OCI-M1 (cell line): ENCODE data around the gene NHSL2.

ENCODE experiments used
- DNase-seq: peaks from one replicate; lab custom pipeline; 2025; lab: John Stamatoyannopoulos, UW

Gene NHSL2

GRCh38 chrX:72019487-72019886 is 108.8 kb downstream of the NHSL2 start:
- no peak for DNase-seq

- no peak for DNase-seq
These were observed 109.6 kb downstream of the NHSL2 start for GRCh38 chrX:72020204-72020603.

- DNase-seq = no peak
These were observed 110.1 kb downstream of the NHSL2 start for GRCh38 chrX:72020788-72021187.

GRCh38 chrX:72021975-72022374 is 111.3 kb downstream of the NHSL2 start:
- peak; percentile 53 for DNase-seq

GRCh38 chrX:72023071-72023470 is 112.4 kb downstream of the NHSL2 start:
- DNase-seq = no peak

- no peak for DNase-seq
These were observed 114.7 kb downstream of the NHSL2 start for GRCh38 chrX:72025236-72025770.

- DNase-seq = no peak
These were observed 115.8 kb downstream of the NHSL2 start for GRCh38 chrX:72026341-72027023.

GRCh38 chrX:72027024-72027913 is 116.6 kb downstream of the NHSL2 start:
- DNase-seq = no peak

GRCh38 chrX:72027914-72028307 is 117.3 kb downstream of the NHSL2 start:
- DNase-seq = no peak

- no peak for DNase-seq
These were observed 118.2 kb downstream of the NHSL2 start for GRCh38 chrX:72028701-72029470.

GRCh38 chrX:72029483-72030411 is 119.1 kb downstream of the NHSL2 start:
- DNase-seq = no peak

- DNase-seq = no peak
These were observed 119.8 kb downstream of the NHSL2 start for GRCh38 chrX:72030431-72030830.

- DNase-seq = no peak
These were observed 120.5 kb downstream of the NHSL2 start for GRCh38 chrX:72031118-72031517.

GRCh38 chrX:72031634-72032033 is 121.0 kb downstream of the NHSL2 start:
- DNase-seq = no peak

GRCh38 chrX:72037601-72038000 is 127.0 kb downstream of the NHSL2 start:
- DNase-seq = no peak

GRCh38 chrX:72038016-72038415 is 127.4 kb downstream of the NHSL2 start:
- no peak for DNase-seq

- no peak for DNase-seq
These were observed 128.2 kb downstream of the NHSL2 start for GRCh38 chrX:72038868-72039267.

- DNase-seq = no peak
These were observed 129.9 kb downstream of the NHSL2 start for GRCh38 chrX:72040506-72040905.

- no peak for DNase-seq
These were observed 130.5 kb downstream of the NHSL2 start for GRCh38 chrX:72041176-72041575.

GRCh38 chrX:72041871-72042851 is 131.5 kb downstream of the NHSL2 start:
- no peak for DNase-seq
